Peyer's patch (tissue), 4 donors: ENCODE data around the gene ZNF106.

Experiments
- CTCF ChIP-seq, 6 experiments: fragments of 450-650 bp in 4 of 6; fragments of 200-600 bp in 2 of 6; sonication (generic) in 1 of 6; IDR thresholded peaks; one replicate each; pipeline ENCODE4 v1.5.1; 2017 to 2019; ENCODE audit warnings: antibody characterized with exemption in 6 of 6, mild to moderate bottlenecking in 3 of 6, moderate library complexity in 1 of 6
- POLR2A ChIP-seq, 2 donors: fragments of 450-650 bp; IDR thresholded peaks; one replicate each; pipeline ENCODE4 v1.5.1; 2017; ENCODE audit warnings: antibody characterized with exemption in 2 of 2, mild to moderate bottlenecking in 2 of 2, moderate library complexity in 2 of 2

GRCh38 chr15:42373936-42374335, 117.0 kb downstream of the ZNF106 start:
- TF ChIP-seq POLR2A (IDR thresholded peaks at IDR 0.05) (no peak), CTCF (IDR thresholded peaks at IDR 0.05) (no peak)
